GM10266 (cell line): ENCODE results near the gene AK8.

Experiments
- DNase-seq: peaks from one replicate; pipeline ENCODE4 v3.0.0; 2012; ENCODE audit errors: extremely low spot score
- TF ChIP-seq, protein P1 (sequence below): IDR thresholded peaks from 2 replicates; pipeline ENCODE4 v1.5.1; 2012; ENCODE audit warnings: mild to moderate bottlenecking, low read depth; ENCODE audit not compliant: control insufficient read depth, insufficient read depth; ENCODE audit errors: missing control alignments

Gene AK8

DNA sequence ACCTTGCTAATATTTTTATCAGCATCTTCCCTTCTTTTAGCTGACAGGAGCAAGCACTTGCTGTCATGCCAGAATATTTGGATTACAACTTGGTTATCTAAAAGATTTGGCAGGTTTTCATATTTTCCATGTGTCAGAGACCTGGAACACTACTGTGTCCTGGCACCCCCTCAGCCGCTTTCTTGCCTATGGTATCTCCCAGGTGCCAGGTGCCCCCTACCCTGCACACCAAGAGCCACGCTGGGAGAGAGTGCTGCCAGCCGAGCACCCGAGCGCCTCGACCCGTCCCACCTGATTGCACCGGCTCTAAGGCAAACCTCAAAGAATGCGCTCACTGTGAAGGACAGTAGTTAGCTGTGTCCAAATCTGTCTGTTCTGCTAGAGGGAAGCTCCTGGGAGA, 123.0 kb downstream of the AK8 start:
- DNase-seq: no peak

DNA sequence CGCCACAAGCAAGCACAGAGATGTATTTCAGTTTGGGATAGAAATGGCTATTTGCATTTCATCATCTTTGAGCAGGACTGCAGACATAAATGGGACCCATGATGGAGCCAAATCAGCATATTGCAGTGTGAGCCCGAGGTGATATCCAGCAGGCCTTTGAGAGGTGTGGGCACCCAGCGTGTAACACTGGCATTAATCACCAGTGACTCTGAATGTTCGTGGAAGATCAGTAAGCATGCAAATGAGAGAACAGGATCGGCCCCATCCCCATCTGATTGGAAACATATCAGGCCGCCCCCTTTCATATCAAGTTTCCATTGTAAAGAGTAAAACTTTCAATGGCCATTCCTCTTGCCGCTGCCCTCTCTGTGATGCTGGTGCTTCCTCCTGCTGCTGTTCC, 123.8 kb downstream of the AK8 start:
- no peak for DNase-seq

More for the DNA sequence above, 123.0 kb downstream of the AK8 start:
- TF ChIP-seq, protein P1, sequence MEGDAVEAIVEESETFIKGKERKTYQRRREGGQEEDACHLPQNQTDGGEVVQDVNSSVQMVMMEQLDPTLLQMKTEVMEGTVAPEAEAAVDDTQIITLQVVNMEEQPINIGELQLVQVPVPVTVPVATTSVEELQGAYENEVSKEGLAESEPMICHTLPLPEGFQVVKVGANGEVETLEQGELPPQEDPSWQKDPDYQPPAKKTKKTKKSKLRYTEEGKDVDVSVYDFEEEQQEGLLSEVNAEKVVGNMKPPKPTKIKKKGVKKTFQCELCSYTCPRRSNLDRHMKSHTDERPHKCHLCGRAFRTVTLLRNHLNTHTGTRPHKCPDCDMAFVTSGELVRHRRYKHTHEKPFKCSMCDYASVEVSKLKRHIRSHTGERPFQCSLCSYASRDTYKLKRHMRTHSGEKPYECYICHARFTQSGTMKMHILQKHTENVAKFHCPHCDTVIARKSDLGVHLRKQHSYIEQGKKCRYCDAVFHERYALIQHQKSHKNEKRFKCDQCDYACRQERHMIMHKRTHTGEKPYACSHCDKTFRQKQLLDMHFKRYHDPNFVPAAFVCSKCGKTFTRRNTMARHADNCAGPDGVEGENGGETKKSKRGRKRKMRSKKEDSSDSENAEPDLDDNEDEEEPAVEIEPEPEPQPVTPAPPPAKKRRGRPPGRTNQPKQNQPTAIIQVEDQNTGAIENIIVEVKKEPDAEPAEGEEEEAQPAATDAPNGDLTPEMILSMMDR: no peak

DNA sequence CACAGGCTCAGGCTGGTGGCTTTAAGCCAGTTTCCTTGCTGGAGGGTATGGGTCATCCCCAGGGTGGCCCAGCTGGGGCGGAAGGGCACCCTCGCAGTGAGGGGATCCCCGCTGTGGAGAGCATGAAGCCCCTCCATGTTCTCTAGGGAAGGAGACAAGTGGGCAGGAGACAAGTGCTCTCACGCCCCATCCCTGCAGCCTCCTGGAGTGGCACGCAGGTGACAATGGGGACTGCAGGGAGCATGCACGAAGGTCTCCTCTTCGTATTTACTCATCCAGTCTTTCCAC, 124.5 kb downstream of the AK8 start:
- TF ChIP-seq, protein P1: no peak
- DNase-seq: no peak

More for the DNA sequence above, 123.8 kb downstream of the AK8 start:
- TF ChIP-seq, protein P1: no peak

DNA sequence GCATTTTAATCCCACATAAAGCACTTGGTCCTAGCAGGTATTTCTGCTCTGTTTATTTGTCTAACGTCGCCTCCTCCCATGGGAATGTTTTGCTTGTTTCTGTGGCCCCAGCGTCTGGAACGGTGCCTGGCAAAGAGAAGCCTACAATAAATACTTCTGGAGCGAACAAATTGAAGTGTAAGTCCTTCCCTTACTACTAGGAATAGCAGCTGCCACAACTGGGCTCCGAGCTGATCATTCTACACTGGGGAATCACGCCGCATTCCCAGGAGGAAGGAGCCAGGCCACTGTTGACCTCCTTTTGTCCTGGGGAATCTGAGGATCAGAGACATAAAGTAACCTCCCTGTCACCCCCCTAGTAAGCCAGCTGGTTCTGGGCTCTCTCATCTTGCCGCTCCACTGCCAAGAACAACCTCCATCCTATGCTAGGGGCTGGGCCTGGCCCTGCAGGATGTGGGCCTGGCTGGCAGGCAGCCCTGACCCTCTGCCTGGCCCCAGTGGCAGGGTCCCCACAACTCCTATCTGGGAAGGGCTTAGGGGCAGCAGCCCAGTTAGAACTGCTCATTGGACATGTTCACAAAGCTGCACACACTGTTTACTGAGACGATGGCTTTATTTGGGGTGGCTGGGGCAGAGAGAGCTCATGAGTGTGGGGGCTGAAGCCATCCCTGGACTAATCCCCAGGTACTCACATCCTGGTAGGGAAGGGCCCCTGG, 125.0 kb downstream of the AK8 start:
- no peak for DNase-seq
- TF ChIP-seq, protein P1: no peak

DNA sequence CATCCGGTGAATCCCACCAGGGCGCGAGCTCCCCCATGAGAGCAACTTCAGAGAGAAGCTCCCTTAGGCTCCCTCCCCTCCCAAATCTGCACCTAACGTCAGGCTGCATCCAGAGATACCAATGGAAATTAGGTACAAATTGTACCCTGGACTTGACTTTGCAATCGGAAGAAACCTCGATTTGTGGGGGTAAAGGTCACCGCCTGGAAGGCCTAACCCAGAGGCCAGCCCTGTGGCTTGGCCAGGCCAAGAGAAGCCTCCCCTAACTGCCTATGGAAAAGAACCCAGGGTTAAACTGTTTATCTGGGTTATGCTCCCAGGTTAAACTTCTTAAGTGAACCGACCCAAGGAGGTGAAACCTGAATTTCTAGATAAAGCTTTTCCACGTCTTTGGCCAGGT, 127.4 kb downstream of the AK8 start:
- no peak for DNase-seq
- TF ChIP-seq, protein P1: no peak

DNA sequence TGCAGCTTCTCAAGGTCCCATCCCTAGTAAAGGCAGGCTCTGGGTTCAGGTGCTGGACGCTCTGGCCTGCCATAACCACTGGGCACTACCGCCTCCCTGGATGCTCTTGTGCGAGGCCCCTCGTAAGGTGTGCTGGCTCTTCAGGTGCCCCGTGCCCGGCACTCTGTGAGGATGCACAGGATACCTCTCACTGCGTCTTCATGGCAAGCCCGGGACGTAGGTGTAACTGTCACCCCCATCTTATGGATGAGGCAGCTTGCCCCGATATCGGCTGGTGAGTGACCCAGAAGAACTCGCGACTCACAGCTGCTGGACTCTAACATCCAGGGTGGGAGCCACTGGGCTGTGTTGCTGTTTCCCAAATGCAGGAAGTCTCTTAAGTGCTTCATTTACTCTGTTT, 128.8 kb downstream of the AK8 start:
- TF ChIP-seq, protein P1: no peak
- no peak for DNase-seq

DNA sequence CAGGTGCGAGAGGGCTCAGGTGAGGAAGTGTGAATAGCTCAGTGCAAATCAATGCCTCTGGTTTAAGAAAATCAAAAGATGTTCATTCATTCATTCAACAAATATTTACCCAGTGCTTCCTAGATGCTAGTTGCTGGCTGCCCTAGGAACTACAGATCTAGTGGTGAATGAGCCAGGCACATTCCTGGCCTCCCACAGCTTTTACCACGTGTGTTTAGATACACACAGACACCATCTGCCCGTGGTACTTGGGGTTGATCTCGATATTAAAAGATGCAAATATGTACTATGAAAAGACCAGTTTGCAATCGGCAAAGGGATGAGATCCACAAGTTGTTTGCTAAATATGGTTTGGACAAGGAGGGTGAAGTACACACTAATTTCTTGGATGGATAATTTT, 129.6 kb downstream of the AK8 start:
- no peak for DNase-seq
- TF ChIP-seq, protein P1: no peak
